Measurements from ENCODE around the gene GALNT8.

DNA sequence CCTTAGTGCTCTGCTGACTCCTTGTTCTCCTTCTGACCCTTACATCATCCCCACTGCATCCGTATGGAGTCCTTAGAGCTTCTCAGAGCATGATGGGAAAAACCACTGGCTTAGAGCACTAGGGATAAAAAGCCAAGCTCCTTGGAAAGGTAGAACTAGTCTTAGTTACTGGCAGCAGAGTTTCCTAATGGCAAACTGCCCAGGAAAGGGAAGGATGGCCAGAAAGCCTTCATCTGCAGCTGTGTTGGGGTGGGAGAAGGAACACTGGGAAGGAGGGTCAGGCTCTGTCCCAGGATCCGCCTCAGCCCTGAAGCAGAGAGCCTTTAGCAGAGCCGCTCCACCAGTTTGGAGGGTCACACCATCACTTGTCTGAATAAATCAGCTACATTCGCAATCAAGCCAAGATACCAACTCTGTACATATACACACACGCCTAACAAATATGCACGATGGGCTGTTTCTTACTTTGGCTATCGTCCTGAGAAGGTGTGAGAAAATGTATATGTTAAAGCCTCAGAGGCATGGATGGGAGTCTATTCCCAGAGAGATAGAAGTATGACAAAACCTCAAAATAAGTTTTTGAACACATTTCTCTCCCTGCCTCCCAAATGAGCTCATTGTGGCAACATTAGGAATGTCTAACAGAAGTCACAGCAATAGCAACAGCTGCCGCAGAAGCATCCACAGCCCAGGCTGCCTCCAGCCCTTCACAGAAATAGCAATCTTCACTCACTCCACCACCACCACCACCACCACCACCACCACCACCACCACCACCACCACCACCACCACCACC, 18.6 kb upstream of the GALNT8 start:
- TF ChIP-seq, protein P1, sequence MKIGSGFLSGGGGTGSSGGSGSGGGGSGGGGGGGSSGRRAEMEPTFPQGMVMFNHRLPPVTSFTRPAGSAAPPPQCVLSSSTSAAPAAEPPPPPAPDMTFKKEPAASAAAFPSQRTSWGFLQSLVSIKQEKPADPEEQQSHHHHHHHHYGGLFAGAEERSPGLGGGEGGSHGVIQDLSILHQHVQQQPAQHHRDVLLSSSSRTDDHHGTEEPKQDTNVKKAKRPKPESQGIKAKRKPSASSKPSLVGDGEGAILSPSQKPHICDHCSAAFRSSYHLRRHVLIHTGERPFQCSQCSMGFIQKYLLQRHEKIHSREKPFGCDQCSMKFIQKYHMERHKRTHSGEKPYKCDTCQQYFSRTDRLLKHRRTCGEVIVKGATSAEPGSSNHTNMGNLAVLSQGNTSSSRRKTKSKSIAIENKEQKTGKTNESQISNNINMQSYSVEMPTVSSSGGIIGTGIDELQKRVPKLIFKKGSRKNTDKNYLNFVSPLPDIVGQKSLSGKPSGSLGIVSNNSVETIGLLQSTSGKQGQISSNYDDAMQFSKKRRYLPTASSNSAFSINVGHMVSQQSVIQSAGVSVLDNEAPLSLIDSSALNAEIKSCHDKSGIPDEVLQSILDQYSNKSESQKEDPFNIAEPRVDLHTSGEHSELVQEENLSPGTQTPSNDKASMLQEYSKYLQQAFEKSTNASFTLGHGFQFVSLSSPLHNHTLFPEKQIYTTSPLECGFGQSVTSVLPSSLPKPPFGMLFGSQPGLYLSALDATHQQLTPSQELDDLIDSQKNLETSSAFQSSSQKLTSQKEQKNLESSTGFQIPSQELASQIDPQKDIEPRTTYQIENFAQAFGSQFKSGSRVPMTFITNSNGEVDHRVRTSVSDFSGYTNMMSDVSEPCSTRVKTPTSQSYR (CRISPR knock-in tag; IDR thresholded peaks at IDR 0.05) = no peak
- TF ChIP-seq ELF4 (CRISPR knock-in tag; IDR thresholded peaks at IDR 0.05; ENCODE audit: low read depth) (no peak), ETV6 (CRISPR knock-in tag; IDR thresholded peaks at IDR 0.05) (no peak), CREB1 (CRISPR knock-in tag; IDR thresholded peaks at IDR 0.05) (no peak), JAZF1 (CRISPR knock-in tag; IDR thresholded peaks at IDR 0.05) (no peak), SMAD3 (CRISPR knock-in tag; IDR thresholded peaks at IDR 0.05; ENCODE audit: borderline replicate concordance) (no peak), NR2C2 (CRISPR knock-in tag; IDR thresholded peaks at IDR 0.05) (no peak), ATF1 (CRISPR knock-in tag; IDR thresholded peaks at IDR 0.05) (no peak)
- TF ChIP-seq, protein P2, sequence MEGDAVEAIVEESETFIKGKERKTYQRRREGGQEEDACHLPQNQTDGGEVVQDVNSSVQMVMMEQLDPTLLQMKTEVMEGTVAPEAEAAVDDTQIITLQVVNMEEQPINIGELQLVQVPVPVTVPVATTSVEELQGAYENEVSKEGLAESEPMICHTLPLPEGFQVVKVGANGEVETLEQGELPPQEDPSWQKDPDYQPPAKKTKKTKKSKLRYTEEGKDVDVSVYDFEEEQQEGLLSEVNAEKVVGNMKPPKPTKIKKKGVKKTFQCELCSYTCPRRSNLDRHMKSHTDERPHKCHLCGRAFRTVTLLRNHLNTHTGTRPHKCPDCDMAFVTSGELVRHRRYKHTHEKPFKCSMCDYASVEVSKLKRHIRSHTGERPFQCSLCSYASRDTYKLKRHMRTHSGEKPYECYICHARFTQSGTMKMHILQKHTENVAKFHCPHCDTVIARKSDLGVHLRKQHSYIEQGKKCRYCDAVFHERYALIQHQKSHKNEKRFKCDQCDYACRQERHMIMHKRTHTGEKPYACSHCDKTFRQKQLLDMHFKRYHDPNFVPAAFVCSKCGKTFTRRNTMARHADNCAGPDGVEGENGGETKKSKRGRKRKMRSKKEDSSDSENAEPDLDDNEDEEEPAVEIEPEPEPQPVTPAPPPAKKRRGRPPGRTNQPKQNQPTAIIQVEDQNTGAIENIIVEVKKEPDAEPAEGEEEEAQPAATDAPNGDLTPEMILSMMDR (IDR thresholded peaks at IDR 0.05) = no peak
- TF ChIP-seq, protein P3, sequence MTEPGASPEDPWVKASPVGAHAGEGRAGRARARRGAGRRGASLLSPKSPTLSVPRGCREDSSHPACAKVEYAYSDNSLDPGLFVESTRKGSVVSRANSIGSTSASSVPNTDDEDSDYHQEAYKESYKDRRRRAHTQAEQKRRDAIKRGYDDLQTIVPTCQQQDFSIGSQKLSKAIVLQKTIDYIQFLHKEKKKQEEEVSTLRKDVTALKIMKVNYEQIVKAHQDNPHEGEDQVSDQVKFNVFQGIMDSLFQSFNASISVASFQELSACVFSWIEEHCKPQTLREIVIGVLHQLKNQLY (CRISPR knock-in tag; IDR thresholded peaks at IDR 0.05) = no peak
- TF ChIP-seq, protein P4, sequence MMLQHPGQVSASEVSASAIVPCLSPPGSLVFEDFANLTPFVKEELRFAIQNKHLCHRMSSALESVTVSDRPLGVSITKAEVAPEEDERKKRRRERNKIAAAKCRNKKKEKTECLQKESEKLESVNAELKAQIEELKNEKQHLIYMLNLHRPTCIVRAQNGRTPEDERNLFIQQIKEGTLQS (CRISPR knock-in tag; conservative IDR thresholded peaks at IDR 0.05) = no peak
- TF ChIP-seq, protein P5, sequence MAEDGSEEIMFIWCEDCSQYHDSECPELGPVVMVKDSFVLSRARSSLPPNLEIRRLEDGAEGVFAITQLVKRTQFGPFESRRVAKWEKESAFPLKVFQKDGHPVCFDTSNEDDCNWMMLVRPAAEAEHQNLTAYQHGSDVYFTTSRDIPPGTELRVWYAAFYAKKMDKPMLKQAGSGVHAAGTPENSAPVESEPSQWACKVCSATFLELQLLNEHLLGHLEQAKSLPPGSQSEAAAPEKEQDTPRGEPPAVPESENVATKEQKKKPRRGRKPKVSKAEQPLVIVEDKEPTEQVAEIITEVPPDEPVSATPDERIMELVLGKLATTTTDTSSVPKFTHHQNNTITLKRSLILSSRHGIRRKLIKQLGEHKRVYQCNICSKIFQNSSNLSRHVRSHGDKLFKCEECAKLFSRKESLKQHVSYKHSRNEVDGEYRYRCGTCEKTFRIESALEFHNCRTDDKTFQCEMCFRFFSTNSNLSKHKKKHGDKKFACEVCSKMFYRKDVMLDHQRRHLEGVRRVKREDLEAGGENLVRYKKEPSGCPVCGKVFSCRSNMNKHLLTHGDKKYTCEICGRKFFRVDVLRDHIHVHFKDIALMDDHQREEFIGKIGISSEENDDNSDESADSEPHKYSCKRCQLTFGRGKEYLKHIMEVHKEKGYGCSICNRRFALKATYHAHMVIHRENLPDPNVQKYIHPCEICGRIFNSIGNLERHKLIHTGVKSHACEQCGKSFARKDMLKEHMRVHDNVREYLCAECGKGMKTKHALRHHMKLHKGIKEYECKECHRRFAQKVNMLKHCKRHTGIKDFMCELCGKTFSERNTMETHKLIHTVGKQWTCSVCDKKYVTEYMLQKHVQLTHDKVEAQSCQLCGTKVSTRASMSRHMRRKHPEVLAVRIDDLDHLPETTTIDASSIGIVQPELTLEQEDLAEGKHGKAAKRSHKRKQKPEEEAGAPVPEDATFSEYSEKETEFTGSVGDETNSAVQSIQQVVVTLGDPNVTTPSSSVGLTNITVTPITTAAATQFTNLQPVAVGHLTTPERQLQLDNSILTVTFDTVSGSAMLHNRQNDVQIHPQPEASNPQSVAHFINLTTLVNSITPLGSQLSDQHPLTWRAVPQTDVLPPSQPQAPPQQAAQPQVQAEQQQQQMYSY (CRISPR knock-in tag; IDR thresholded peaks at IDR 0.05) = no peak
- TF ChIP-seq, protein P6, sequence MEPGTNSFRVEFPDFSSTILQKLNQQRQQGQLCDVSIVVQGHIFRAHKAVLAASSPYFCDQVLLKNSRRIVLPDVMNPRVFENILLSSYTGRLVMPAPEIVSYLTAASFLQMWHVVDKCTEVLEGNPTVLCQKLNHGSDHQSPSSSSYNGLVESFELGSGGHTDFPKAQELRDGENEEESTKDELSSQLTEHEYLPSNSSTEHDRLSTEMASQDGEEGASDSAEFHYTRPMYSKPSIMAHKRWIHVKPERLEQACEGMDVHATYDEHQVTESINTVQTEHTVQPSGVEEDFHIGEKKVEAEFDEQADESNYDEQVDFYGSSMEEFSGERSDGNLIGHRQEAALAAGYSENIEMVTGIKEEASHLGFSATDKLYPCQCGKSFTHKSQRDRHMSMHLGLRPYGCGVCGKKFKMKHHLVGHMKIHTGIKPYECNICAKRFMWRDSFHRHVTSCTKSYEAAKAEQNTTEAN (CRISPR knock-in tag; IDR thresholded peaks at IDR 0.05) = no peak
- TF ChIP-seq, protein P7, sequence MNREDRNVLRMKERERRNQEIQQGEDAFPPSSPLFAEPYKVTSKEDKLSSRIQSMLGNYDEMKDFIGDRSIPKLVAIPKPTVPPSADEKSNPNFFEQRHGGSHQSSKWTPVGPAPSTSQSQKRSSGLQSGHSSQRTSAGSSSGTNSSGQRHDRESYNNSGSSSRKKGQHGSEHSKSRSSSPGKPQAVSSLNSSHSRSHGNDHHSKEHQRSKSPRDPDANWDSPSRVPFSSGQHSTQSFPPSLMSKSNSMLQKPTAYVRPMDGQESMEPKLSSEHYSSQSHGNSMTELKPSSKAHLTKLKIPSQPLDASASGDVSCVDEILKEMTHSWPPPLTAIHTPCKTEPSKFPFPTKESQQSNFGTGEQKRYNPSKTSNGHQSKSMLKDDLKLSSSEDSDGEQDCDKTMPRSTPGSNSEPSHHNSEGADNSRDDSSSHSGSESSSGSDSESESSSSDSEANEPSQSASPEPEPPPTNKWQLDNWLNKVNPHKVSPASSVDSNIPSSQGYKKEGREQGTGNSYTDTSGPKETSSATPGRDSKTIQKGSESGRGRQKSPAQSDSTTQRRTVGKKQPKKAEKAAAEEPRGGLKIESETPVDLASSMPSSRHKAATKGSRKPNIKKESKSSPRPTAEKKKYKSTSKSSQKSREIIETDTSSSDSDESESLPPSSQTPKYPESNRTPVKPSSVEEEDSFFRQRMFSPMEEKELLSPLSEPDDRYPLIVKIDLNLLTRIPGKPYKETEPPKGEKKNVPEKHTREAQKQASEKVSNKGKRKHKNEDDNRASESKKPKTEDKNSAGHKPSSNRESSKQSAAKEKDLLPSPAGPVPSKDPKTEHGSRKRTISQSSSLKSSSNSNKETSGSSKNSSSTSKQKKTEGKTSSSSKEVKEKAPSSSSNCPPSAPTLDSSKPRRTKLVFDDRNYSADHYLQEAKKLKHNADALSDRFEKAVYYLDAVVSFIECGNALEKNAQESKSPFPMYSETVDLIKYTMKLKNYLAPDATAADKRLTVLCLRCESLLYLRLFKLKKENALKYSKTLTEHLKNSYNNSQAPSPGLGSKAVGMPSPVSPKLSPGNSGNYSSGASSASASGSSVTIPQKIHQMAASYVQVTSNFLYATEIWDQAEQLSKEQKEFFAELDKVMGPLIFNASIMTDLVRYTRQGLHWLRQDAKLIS (CRISPR knock-in tag; IDR thresholded peaks at IDR 0.05; ENCODE audit: borderline replicate concordance) = no peak
